ENCODE data around the gene ANO1.

Gene ANO1

GRCh38 chr11:70164705-70165104 is 86.6 kb downstream of the ANO1 start:
- no peak for DNase-seq (ENCODE audit: low spot score)

GRCh38 chr11:70167120-70167519 is 89.0 kb downstream of the ANO1 start:
- DNase-seq (ENCODE audit: low spot score), result no peak

GRCh38 chr11:70167723-70168404 is 89.7 kb downstream of the ANO1 start:
- no peak for DNase-seq (ENCODE audit: low spot score)

GRCh38 chr11:70168405-70168754 is 90.3 kb downstream of the ANO1 start:
- no peak for DNase-seq (ENCODE audit: low spot score)

- DNase-seq (ENCODE audit: low spot score), result no peak
These were observed 91.0 kb downstream of the ANO1 start for GRCh38 chr11:70169127-70169526.

- DNase-seq (ENCODE audit: low spot score), result no peak
These were observed 91.5 kb downstream of the ANO1 start for GRCh38 chr11:70169632-70170031.

- DNase-seq (ENCODE audit: low spot score), result no peak
These were observed 92.6 kb downstream of the ANO1 start for GRCh38 chr11:70170596-70171210.

GRCh38 chr11:70173018-70173417 is 94.9 kb downstream of the ANO1 start:
- no peak for DNase-seq (ENCODE audit: low spot score)

- DNase-seq (ENCODE audit: low spot score), result no peak
These were observed 96.6 kb downstream of the ANO1 start for GRCh38 chr11:70174547-70175235.

- no peak for DNase-seq (ENCODE audit: low spot score)
These were observed 97.2 kb downstream of the ANO1 start for GRCh38 chr11:70175236-70175698.

- DNase-seq (ENCODE audit: low spot score), result no peak
These were observed 99.0 kb downstream of the ANO1 start for GRCh38 chr11:70176940-70177689.

- DNase-seq (ENCODE audit: low spot score), result no peak
These were observed 102.8 kb downstream of the ANO1 start for GRCh38 chr11:70180906-70181305.

- DNase-seq (ENCODE audit: low spot score), result no peak
These were observed 104.1 kb downstream of the ANO1 start for GRCh38 chr11:70182266-70182665.

GRCh38 chr11:70183032-70183431 is 104.9 kb downstream of the ANO1 start:
- DNase-seq (ENCODE audit: low spot score), result no peak

- no peak for DNase-seq (ENCODE audit: low spot score)
These were observed 105.5 kb downstream of the ANO1 start for GRCh38 chr11:70183483-70184176.

- DNase-seq (ENCODE audit: low spot score), result no peak
These were observed 106.3 kb downstream of the ANO1 start for GRCh38 chr11:70184396-70184795.

- DNase-seq (ENCODE audit: low spot score), result no peak
These were observed 107.4 kb downstream of the ANO1 start for GRCh38 chr11:70185348-70186055.

- no peak for DNase-seq (ENCODE audit: low spot score)
These were observed 108.3 kb downstream of the ANO1 start for GRCh38 chr11:70186420-70186819.

GRCh38 chr11:70186936-70187335 is 108.8 kb downstream of the ANO1 start:
- no peak for DNase-seq (ENCODE audit: low spot score)

- no peak for DNase-seq (ENCODE audit: low spot score)
These were observed 109.7 kb downstream of the ANO1 start for GRCh38 chr11:70187771-70188170.

- no peak for DNase-seq (ENCODE audit: low spot score)
These were observed 111.5 kb downstream of the ANO1 start for GRCh38 chr11:70189622-70190021.
